Astrocyte (in vitro differentiated cells and primary cell): ENCODE data around the gene SLC43A2. TPM values are rescaled to one million over a fixed set of nuclear protein-coding genes. Genes with fewer than 3 reads are reported as not detected.
A peak's percentile ranks its signal among the peaks of the same experiment; 100 is the strongest.

ENCODE experiments used
- DNase-seq: peaks from one replicate; pipeline ENCODE4 v3.0.0-alpha.2; 2010; ENCODE audit warnings: low read depth
- FAIRE-seq: peaks from 2 replicates; lab custom pipeline; 2011; peaks lifted over from hg19 to GRCh38; lab: Jason Lieb, UNC
- H2AFZ ChIP-seq: 2 replicates; pipeline ENCODE4 v1.6.0; 2012; ENCODE audit warnings: low read depth, low read length, inconsistent platforms
- H3K27ac ChIP-seq: 2 replicates; pipeline ENCODE4 v1.5.1; 2011; ENCODE audit warnings: low read depth, low read length, inconsistent platforms
- H3K27me3 ChIP-seq: 2 replicates; pipeline ENCODE4 v1.6.0; 2011; ENCODE audit warnings: low read length, inconsistent platforms; ENCODE audit not compliant: insufficient read depth
- H3K36me3 ChIP-seq: 2 replicates; pipeline ENCODE4 v1.5.1; 2011; ENCODE audit warnings: low read length, inconsistent platforms; ENCODE audit not compliant: insufficient read depth
- H3K4me1 ChIP-seq: 2 replicates; pipeline ENCODE4 v1.5.1; 2011; ENCODE audit warnings: low read length, inconsistent platforms; ENCODE audit not compliant: insufficient read depth
- H3K4me2 ChIP-seq: 2 replicates; pipeline ENCODE4 v1.6.0; 2012; ENCODE audit warnings: low read length, inconsistent platforms
- H3K4me3 ChIP-seq: 2 replicates; pipeline ENCODE4 v1.5.1; 2011; ENCODE audit warnings: low read depth, mild to moderate bottlenecking, low read length, inconsistent platforms; ENCODE audit not compliant: insufficient read depth
- H3K79me2 ChIP-seq: 2 replicates; pipeline ENCODE4 v1.6.0; 2012; ENCODE audit warnings: mild to moderate bottlenecking, low read length, inconsistent platforms; ENCODE audit not compliant: insufficient read depth
- H3K9ac ChIP-seq: 2 replicates; pipeline ENCODE4 v1.6.0; 2012; ENCODE audit warnings: mild to moderate bottlenecking, low read length, inconsistent platforms
- H3K9me3 ChIP-seq: 2 replicates; pipeline ENCODE4 v1.5.1; 2012; ENCODE audit warnings: low read depth, mild to moderate bottlenecking, low read length, inconsistent platforms; ENCODE audit not compliant: insufficient read depth
- H4K20me1 ChIP-seq: 2 replicates; pipeline ENCODE4 v1.6.0; 2012; ENCODE audit warnings: low read length, inconsistent platforms; ENCODE audit not compliant: insufficient read depth
- H3K27ac Mint-ChIP-seq: one replicate; pipeline ENCODE4 v1.8.0; 2021; ENCODE audit warnings: mild to moderate bottlenecking, mixed read lengths; ENCODE audit not compliant: unreplicated experiment
- H3K27me3 Mint-ChIP-seq: one replicate; pipeline ENCODE4 v1.8.0; 2021; ENCODE audit warnings: low read depth, mixed read lengths; ENCODE audit not compliant: unreplicated experiment
- H3K36me3 Mint-ChIP-seq: one replicate; pipeline ENCODE4 v1.8.0; 2021; ENCODE audit warnings: low read depth, mixed read lengths; ENCODE audit not compliant: unreplicated experiment
- H3K4me1 Mint-ChIP-seq: one replicate; pipeline ENCODE4 v1.8.0; 2021; ENCODE audit warnings: low read depth, mixed read lengths; ENCODE audit not compliant: unreplicated experiment
- H3K4me3 Mint-ChIP-seq: one replicate; pipeline ENCODE4 v1.8.0; 2021; ENCODE audit warnings: mild to moderate bottlenecking, moderate library complexity, mixed read lengths; ENCODE audit not compliant: unreplicated experiment
- H3K9me3 Mint-ChIP-seq: one replicate; pipeline ENCODE4 v1.8.0; 2021; ENCODE audit warnings: mild to moderate bottlenecking, mixed read lengths; ENCODE audit not compliant: unreplicated experiment
- EZH2 ChIP-seq: IDR thresholded peaks from 2 replicates; pipeline ENCODE4 v1.6.1; 2012; ENCODE audit warnings: mild to moderate bottlenecking, low read length, inconsistent platforms; ENCODE audit not compliant: insufficient read depth
- total RNA-seq: library from RNA; stranded (reverse); gene quantifications from 2 replicates; pipeline ENCODE4 v1.2.1, GENCODE V29; 2021
- TF ChIP-seq, protein P1 (sequence below): IDR thresholded peaks from 2 replicates; pipeline ENCODE4 v1.5.1; 2011; ENCODE audit warnings: low read depth, mild to moderate bottlenecking, inconsistent platforms, low read length, moderate library complexity; ENCODE audit not compliant: insufficient read depth

SLC43A2 gene
- total RNA-seq, 1 donor from 2014 or later = 17.9 TPM

DNA sequence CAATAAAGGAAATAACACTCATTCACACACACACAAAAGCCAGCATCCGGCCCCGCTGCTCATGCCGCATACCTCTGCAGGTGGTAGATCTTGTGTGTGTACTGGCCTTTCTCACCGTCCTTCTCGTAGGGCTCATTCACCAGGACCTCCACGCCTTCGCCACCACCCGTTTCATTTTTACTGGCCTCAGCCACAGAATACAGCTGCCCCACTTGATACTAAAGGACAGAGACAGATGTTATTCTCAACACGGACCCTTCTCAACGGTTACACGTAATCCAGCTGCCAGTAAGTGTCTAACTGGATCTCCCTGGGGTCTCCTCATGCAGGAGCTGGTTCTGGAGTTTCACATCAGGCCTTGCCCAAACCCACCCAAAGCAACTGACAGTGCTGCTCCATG, 75.7 kb downstream of the SLC43A2 start:
- no peak overlapping the region for H2AFZ ChIP-seq
- H3K27ac ChIP-seq = no peak overlapping the region
- no peak overlapping the region for H3K4me3 ChIP-seq
- no peak for DNase-seq
- no peak overlapping the region for H3K9ac ChIP-seq
- peaks cover 8% of the 10 kb centered on the region for H3K4me1 ChIP-seq
- H4K20me1 ChIP-seq = peaks cover 54% of the 10 kb centered on the region
- TF ChIP-seq, protein P1, sequence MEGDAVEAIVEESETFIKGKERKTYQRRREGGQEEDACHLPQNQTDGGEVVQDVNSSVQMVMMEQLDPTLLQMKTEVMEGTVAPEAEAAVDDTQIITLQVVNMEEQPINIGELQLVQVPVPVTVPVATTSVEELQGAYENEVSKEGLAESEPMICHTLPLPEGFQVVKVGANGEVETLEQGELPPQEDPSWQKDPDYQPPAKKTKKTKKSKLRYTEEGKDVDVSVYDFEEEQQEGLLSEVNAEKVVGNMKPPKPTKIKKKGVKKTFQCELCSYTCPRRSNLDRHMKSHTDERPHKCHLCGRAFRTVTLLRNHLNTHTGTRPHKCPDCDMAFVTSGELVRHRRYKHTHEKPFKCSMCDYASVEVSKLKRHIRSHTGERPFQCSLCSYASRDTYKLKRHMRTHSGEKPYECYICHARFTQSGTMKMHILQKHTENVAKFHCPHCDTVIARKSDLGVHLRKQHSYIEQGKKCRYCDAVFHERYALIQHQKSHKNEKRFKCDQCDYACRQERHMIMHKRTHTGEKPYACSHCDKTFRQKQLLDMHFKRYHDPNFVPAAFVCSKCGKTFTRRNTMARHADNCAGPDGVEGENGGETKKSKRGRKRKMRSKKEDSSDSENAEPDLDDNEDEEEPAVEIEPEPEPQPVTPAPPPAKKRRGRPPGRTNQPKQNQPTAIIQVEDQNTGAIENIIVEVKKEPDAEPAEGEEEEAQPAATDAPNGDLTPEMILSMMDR = no peak
- no peak for TF ChIP-seq EZH2
- peaks cover 40% of the 10 kb centered on the region for H3K36me3 Mint-ChIP-seq
- H3K4me3 Mint-ChIP-seq = no peak overlapping the region
- no peak overlapping the region for H3K4me2 ChIP-seq
- H3K9me3 Mint-ChIP-seq = no peaks in the 10 kb centered on the region
- peaks cover 31% of the 10 kb centered on the region for H3K36me3 ChIP-seq
- H3K4me1 Mint-ChIP-seq = peaks cover 4% of the 10 kb centered on the region
- H3K79me2 ChIP-seq = peaks cover 41% of the 10 kb centered on the region
- H3K27ac Mint-ChIP-seq = no peak overlapping the region
- H3K27me3 ChIP-seq = no peaks in the 10 kb centered on the region
- no peaks in the 10 kb centered on the region for H3K27me3 Mint-ChIP-seq
- no peak for FAIRE-seq
- no peaks in the 10 kb centered on the region for H3K9me3 ChIP-seq

DNA sequence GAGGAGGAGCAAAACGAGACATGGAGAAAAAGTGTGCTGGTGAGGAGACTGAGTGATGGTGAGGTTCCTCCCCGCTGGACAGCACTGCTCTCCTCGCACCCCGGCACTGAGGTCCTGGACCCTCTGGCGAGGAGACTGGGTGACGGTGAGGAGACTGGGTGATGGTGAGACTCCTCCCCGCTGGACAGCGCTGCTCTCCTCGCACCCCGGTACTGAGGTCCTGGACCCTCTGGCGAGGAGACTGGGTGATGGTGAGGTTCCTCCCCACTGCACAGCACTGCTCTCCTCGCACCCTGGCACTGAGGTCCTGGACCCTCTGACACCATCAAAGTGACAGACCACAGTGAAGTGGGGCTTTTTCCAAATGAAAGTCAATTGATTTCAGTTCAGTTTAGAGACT, 76.9 kb downstream of the SLC43A2 start:
- TF ChIP-seq, protein P1 = no peak
- TF ChIP-seq EZH2 = no peak
- Histone ChIP-seq H3K79me2 (peaks cover 32% of the 10 kb centered on the region), H3K27ac (no peak overlapping the region), H3K9ac (no peak overlapping the region), H2AFZ (no peak overlapping the region), H3K9me3 (no peaks in the 10 kb centered on the region), H4K20me1 (peaks cover 44% of the 10 kb centered on the region), H3K36me3 (peaks cover 27% of the 10 kb centered on the region), H3K27me3 (no peaks in the 10 kb centered on the region), H3K4me1 (no peaks in the 10 kb centered on the region), H3K4me2 (no peak overlapping the region), H3K4me3 (no peak overlapping the region)
- no peak for DNase-seq
- Mint-ChIP-seq H3K27ac (no peak overlapping the region), H3K4me3 (no peak overlapping the region), H3K36me3 (peaks cover 35% of the 10 kb centered on the region), H3K9me3 (no peaks in the 10 kb centered on the region), H3K4me1 (peaks cover 1% of the 10 kb centered on the region), H3K27me3 (no peaks in the 10 kb centered on the region)
- FAIRE-seq = no peak

DNA sequence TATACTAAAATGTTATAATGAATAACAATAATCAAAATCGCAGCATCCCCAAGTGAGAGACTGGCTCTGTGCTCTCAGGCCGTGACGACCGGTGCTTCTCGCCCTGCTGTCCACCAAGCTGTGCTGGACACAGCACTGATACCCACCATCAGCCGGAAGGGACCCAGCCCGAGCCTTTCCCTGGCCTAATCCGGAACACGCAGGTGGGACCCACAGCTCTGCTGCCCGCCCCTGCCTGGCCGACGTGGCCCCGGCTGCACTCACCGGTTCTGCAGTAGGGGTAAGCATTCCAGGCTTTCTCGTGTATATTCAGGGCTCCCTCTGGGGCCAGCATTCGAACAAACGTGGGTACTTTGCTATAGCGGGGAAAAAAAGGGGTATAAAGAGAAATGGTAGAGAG, 80.6 kb downstream of the SLC43A2 start:
- FAIRE-seq (no peak), DNase-seq (no peak)
- peaks cover 20% of the 10 kb centered on the region for H3K36me3 Mint-ChIP-seq
- Histone ChIP-seq H3K4me3 (no peak overlapping the region), H3K27ac (no peak overlapping the region), H4K20me1 (peaks cover 25% of the 10 kb centered on the region), H3K36me3 (peaks cover 19% of the 10 kb centered on the region), H3K9me3 (no peaks in the 10 kb centered on the region), H3K4me2 (no peak overlapping the region), H3K27me3 (no peaks in the 10 kb centered on the region), H3K79me2 (peaks cover 3% of the 10 kb centered on the region), H3K9ac (no peak overlapping the region), H3K4me1 (peaks cover 6% of the 10 kb centered on the region), H2AFZ (no peak overlapping the region)
- peak overlapping the region; percentile 12 for H3K27ac Mint-ChIP-seq
- TF ChIP-seq EZH2 = no peak
- no peaks in the 10 kb centered on the region for H3K9me3 Mint-ChIP-seq
- peaks cover 10% of the 10 kb centered on the region for H3K4me1 Mint-ChIP-seq
- H3K4me3 Mint-ChIP-seq = no peak overlapping the region
- H3K27me3 Mint-ChIP-seq = no peaks in the 10 kb centered on the region
